HG02870 (cell line): ENCODE results near the gene GMNN.
"Not testable (repeated sequence)": the region's sequence is repeated elsewhere in the genome, so short reads cannot be mapped to it uniquely, and the experiment has no call there.

Experiments
- ATAC-seq: cut with Tn5 transposase; IDR thresholded peaks from one replicate; pipeline ENCODE4 v1.9.1; 2021; ENCODE audit warnings: mild to moderate bottlenecking, moderate library complexity; ENCODE audit not compliant: unreplicated experiment

GMNN gene

DNA sequence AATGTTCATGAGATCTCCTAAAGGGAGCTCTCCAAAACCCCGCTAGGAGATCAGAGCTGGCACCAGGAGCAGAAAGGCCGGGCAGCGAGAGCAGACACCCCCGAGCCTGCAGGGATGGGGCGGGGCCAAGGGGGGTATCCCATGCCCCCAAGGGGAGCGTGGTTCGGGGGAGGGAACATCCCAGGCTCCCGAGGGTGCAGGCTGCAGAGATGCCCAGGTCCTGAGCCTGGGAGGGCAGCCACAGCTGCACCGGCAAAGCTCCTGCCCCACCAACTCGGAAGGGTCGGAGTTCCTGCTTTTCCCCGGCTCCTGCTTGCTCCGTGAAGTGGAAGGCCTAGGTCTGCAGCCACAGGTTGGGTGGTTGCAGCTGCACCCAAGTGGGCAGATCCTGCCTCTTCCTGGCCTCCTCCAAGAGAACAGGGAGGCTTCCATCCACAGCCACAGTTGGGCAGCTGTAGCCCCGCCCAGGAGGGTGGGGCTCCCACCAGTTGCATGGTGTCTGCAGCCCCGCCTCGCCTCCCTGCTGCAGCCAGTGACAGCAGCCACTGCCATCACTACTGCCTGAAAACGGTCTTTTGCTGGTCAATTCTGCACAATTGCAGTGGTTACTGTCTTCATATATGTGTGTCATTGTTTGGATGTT lies 13.4 kb upstream of the GMNN start:
- no peak for ATAC-seq

DNA sequence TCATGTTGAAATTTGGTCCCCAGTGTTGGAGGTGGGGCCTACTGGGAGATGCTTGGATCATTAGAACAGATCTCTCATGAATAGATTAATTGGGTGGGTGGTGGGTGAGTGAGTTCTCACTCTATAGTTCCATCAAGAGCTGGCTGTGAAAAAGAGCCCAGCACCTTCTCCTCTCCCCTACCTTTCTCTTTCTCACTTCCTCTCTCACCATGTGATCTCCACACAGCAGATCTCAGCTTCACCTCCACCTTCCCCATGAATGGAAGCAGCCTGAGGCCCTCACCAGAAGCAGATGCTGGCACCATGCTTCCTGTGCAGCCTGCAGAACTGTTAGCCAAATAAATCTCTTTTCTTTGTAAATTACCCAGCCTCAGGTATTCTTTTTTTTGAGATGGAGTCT lies 12.9 kb upstream of the GMNN start:
- ATAC-seq = no peak

DNA sequence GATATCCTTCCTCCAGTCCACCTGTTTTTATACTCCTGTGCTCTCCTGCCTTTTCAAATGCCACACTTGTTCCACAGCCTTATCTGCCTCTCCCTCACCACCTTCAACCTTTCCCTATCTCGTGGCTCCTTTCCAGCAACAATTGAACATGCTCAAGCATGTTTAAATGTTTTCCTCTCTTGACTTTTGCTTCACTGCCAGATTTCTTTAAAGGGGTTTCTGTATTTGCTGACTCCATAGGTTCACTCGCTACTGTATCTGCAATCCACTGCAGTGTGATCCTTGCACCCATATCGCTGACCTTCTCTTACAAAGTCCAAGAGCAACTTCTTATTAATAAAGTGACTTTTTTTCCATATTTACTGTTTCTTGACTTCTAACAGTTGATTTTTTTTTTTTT lies 11.2 kb upstream of the GMNN start:
- no peak for ATAC-seq

DNA sequence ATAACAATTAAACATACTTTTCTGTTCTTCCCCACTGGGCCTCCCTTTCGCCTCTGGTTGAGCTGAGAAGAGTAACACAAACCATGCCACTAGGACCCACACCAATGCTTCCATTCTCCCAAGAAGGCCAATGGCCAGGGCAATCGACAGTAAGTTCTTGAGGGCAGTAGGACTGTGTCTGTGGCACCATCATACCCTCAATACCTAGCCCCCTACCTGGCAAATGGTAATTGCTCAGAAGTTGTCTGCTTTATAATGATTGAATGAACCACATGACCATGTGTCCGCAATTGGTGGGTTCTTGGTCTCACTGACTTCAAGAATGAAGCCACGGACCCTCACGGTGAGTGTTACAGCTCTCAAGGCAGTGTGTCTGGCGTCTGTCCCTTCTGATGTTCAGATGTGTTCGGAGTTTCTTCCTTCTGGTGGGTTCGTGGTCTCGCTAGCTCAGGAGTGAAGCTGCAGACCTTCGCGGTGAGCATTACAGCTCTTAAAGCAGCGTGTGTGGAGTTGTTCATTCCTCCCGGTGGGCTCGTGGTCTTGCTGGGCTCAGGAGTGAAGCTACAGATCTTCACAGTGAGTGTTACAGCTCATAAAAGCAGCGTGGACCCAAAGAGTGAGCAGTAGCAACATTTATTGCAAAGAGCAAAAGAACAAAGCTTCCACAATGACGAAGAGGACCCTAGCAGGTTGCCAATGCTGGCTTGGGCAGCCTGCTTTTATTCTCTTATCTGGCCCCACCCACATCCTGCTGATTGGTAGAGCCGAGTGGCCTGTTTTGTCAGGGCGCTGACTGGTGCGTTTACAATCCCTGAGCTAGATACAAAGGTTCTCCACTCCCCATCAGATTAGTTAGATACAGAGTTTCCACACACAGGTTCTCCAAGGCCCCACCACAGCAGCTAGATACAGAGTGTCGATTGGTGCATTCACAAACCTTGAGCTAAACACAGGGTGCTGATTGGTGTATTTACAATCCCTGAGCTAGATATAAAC lies 9.6 kb upstream of the GMNN start:
- not testable (repeated sequence) for ATAC-seq

DNA sequence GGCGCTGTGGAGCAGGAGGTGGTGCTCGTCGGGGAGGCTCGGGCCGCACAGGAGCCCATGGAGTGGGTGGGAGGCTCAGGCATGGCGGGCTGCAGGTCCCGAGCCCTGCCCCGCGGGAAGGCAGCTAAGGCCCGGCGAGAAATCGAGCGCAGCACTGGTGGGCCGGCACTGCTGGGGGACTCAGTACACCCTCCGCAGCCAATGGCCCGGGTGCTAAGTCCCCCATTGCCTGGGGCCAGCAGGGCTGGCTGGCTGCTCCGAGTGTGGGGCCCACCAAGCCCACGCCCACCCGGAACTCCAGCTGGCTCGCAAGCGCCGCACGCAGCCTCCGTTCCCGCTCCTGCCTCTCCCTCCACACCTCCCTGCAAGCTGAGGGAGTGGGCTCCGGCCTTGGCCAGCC lies 8.8 kb upstream of the GMNN start:
- ATAC-seq = not testable (repeated sequence)

DNA sequence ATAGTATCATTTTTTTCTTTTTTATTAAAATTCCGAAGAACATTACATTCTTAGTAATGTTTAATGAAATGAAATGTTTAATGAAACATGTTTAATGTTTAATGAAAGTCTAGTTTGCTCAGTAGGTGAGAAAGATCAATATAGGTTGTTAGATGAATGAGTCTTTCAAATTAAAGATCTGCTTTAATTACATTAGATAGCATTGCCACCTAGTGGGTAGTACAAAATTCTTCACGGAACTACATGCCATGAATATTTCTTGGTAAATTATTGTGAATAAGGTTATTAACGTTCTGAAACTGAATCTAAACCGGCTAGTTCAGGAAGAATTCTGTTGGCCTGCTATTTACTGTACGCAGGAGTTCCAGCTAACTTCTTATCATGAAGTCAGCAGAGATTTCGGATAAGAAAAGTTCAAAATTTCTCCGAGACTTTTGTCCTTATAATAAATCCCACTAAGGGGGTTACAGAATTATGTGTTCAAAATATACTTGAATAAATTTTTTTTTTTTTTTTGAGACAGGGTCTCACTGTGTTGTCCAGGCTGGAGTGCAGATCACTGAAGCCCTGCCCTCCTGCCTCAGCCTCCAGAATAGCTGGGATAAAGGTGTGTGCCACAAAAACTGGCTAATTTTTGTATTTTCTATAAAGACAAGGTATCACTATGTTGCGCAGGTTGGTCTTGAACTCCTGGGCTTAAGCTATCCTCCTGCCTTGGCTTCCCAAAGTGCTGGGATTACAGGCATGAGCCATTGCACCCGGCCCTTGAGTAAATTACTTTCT lies 7.9 kb upstream of the GMNN start:
- no peak for ATAC-seq

DNA sequence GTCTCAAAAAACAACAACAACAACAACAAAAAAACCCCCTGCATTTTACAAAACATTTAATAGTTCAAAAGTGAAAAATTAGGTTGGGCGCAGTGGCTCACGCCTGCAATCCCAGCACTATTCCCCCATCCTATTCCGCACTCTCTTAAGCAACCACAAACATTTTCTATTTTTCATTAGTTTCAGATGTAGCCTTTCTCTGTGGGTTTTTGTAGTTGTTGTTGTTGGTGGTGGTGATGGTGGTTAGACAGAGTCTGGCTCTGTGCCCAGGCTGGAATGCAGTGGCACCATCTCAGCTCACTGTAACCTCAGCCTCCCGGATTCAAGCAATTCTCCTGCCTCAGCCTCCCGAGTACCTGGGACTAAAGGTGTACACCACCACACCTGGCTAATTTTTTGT lies 6.4 kb upstream of the GMNN start:
- no peak for ATAC-seq

DNA sequence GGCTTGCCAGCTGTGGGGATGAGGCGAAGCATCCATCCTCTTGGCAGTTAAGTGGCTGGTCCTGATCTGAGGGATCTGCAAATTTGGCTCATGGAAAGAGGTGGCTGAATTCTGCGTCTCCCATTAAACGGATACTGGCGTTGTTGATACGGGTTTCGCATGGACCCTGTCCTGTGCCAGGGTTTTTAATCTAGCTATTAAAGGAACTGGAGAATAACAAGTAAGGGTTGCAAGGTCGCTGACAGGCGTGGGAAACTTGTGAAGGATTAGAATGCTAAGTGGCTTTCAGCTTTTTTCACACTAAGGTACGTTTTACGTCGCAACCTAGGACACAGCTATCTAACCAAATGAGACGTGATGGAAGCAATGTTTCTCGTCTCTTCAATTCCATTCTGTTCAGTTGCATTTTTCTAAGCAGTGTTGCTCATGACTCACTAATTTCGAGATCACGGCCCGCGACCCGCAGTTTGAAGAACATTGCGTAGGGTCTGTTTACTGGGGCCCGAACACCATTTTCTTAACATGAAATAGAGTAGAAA lies 852 bp downstream of the GMNN start:
- ATAC-seq = peak; percentile 4

DNA sequence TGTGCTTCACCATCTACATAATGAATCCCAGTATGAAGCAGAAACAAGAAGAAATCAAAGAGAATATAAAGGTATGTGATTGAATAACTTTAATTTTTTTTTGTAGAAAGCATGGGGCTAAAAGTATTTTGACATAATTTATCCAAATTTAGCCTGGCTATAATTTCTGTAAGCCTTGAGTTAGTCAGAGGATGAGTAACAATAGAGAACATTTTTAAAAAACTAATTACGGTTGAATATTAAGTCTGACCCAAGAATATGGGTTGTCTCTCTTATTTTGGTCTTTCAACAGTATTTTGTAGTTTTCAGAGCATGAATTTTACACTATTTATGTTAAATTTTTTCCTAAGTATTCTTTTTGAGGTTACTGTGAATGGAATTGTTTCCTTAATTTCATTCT lies 2.5 kb downstream of the GMNN start:
- no peak for ATAC-seq

DNA sequence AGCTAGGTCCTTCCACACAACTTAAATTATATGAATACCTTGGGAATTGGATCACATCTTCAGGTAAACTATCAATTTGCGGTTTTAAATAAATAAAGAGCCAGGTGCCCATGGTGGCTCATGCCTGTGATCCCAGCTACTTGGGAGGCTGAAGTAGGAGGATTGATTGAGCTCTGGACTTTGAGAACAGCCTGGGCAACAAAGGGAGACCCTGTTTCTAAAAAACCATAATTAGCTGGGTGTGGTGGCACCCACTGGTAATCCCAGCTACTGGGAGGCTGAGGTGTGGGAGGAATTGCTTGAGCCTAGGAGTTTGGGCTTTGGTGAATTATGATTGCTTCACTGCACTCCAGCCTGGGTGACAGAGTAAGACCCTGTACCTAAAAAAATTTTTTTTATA lies 3.4 kb downstream of the GMNN start:
- ATAC-seq = no peak

DNA sequence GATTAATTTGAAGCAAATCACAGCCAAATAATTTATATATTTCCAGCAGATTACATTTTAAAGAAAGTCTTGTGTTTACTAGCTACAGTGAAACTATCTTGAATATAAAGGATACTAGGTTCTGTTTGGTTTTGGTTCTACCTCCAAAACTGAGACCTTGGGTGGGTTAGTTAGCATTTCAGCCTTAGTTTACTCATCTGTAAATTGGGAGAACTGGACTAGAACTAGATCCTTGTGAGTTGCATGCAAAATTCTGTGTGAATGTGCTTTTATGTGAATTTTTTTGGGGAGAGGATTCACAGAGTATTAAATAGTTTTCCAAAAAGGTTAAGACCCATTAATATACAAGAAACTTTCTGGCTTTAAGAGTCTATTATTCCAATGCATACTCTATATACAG lies 4.1 kb downstream of the GMNN start:
- no peak for ATAC-seq

DNA sequence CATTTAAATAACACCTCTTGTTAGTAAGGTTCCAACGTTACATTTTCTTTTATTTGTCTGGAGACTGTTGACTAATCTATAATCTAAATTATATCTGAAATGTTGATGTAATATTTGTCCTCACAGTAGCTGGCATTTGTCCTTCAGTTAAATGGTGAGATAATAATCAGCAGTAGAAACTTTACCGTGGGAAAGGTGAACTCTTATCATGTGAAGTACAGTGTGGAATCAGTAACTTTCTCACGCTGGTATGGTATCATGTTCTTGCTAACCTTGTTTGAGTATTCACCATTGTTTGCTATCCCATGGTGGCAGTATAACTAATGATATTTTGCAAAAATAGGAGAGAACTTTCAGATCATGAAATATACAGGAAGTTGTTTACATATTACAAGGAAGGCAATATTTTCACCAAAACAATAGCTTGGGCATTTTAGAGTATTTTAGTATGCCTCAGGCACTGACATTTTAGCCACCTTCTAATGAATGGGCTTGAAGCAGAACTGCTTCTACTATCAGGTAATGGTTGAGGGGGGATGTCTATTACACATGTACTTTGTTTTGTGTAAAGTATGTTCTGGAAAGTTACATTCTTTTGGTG lies 4.8 kb downstream of the GMNN start:
- ATAC-seq = no peak

DNA sequence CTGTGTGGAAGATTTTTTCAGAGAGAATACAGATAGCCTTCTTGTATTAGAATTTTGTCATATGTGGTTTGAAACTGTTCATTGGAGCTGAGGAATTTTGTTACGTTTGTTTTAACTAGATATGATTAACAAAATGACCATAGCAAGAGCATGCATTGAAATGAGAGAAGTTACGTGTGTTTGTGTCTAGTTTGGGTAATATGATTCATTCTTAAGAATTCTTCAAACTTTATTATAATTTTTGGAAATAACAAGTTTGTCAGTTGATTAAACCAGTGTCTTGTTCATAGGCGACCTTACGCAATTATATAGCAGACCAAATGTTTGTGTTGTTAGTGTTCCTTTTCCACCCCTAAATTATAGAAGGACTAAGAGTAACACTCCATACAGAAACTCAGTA lies 5.5 kb downstream of the GMNN start:
- no peak for ATAC-seq

DNA sequence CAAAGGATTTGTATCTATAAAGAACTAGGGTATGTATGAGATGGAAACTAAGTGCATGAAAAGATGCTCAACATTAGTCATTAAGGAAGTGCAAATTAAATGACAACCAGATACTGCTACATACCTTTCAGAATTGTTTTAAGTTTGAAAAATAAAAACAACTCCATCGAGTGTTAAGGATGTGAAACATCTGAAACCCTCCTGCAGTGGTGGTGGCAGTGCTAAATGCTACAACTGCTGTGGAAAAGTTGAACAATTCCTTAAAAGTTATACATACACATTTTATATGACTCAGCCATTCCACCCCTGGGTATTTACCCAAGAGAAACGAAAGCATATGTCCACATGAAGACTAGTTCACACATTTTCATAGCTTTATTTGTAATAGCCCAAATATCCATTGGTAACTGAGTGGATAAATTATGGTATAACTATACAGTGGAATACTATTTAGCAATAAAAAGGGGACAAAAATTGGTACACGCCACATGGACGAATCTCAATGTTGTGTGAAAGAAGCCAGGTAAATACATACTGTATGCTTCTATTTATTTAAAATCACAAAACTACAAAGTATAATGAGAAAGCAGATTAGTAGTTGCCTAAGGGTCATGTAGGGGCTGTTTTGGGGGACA lies 13.4 kb downstream of the GMNN start:
- ATAC-seq = no peak

DNA sequence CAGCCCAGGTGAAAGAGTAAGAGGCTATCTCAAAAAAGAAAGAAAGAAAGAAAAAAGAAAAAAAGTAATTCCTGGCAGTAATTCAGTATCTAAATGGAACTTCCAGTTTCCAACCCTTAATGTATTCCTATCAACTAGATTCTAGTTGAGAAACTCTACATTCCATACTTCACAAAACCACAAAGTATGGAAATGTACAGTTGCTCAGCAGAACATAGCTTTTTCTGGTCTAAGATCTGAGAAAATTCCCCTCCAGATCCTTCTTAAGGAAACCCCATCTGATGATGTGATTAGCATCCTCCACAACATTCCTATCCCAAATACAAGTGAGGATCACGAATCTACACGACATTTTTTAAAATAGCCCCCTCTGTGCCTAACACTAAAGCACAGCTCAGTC lies 20.4 kb downstream of the GMNN start:
- ATAC-seq = no peak

DNA sequence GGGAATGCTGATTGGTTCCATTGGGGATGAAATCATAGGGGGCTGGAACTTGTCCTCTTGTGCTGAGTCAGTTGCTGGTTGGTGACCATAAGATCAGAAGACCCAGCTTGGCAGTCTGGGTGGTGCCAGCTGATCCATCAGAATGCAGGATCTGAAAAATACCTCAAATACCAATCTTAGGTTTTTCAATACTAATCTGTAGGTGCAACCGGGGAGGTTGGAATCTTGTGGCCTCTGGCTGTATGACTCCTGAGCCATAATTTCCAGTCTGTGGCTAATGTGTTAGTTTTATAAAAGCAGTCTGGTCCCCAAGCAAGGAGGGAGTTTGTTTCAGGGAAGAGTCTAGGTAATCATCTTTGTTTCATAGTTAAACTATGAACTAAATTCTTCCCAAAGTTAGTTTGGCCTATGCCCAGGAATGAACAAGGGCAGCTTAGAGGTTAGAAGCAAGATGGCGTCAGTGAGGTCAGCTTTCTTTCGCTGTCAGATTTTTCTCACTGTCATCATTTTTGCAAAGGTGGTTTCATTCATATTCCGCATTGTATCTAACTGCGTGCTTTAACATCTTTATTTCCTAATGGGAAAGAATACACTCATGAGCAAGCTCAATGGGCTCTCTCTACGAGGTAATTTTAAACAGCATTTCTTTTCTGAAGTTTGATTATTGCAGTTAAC lies 22.0 kb downstream of the GMNN start:
- no peak for ATAC-seq

DNA sequence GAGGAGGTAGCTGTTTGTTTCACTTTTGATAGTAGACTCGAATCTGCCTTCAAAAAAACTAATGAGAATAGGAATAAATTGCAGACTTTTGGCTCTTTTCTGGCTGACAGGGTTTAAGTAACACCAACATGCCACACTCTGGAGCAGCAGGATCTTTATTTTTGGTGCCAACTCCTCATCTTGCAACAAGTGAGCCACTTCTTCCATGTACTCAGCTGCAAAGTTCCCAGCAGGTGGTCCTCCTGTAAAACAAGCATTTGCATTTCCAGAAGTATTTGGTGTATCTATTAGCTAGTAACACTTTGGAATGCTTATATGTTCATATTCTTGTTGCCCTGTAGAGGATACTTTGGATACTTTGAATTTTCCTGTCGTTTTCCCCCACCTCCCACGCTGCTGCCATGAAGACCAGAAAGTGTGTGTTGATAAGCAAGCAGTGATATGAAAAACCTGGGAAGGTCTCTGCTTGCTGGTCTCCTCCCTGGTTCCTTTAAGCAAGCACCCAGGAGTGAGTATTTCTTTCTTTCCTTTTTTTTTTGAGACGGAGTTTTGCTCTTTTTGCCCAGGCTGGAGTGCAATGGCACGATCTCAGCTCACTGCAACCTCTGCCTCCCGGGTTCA lies 23.0 kb downstream of the GMNN start:
- no peak for ATAC-seq

DNA sequence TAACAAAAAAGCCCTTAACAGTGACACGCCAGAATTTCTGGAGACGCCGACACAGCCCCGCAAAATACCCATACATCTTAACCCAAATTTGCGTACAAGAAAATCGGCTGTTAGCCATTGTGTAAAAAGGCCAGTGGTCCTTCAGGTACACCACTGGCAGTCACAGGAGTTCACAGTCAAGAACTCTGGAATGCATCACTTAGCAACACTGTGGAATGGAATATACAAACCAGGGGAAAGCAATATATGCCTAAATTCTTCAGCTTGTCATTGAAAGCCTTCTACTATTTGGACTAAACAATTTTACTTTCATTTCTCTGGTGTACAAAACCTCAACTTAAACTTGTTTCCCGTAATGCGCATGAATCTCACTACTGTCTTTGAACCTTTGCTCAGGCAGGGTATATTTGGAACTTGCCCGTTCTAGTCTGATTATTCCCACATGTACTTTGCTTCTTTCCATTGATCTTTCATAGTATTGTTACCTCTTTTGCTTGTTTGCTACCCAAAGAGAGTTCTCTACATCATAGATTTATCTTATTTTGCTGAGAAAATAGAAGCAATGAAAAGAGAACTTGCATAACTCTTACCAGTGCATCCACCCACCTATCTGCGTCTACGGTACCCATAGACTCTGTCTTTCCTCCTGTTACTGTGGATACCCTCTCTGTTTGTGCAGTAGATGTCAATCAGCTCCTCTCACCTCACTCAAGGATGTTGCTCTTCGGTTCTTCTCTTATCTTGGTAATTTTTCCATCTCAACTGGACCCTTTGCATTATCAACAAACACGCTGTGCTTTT lies 24.2 kb downstream of the GMNN start, which contains the start of gene ARMH2:
Gene ARMH2, minus strand, starts transcription at position 178 of the 801 bp plus-strand sequence. Its CDS starts 60 bp downstream, at position 118.
- ATAC-seq = no peak
